Measurements from ENCODE around the gene AKT1S1.

Gene AKT1S1

GRCh38 chr19:49882643-49883042, 5.5 kb upstream of the AKT1S1 start:
- DNase-seq (ENCODE audit: low read depth): no peak

- DNase-seq (ENCODE audit: low read depth): no peak
Observed at GRCh38 chr19:49881672-49882394, 4.7 kb upstream of the AKT1S1 start.

- no peak for DNase-seq (ENCODE audit: low read depth)
Observed at GRCh38 chr19:49881186-49881585, 4.0 kb upstream of the AKT1S1 start.

- DNase-seq (ENCODE audit: low read depth): no peak
Observed at GRCh38 chr19:49880162-49880869, 3.2 kb upstream of the AKT1S1 start.

DNA sequence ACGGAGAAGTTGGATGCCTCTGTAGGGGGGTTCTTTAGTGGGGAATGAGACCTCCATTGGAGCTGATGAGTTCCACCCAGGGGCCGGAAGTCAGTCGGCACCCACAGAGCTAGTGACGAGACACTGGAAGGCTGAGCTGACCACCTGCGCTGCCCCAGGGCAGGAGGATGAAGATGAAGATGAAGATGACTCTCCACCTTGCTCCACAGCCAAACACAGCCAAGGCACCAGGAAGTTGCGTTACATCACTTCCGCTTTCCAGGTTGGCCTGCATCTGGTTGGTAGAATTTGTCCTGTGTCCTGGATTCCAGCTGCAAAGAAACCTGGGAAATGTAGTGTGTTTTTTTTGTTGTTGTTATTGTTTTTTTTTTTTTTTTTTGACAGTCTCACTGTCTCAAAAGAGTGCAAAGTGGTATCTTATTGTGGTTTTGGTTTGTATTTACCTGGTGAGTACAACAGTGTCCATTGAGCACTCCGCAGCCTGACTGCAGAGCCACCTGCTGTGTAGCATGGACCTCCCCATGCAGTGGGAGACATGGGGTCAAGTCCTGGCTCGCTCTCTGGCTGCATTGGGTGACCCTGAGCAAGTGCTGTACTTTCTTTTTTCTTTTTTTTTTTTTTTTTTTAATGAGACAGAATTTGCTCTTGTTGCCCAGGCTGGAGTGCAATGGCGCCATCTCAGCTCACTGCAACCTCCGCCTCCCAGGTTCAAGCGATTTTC, 2.2 kb upstream of the AKT1S1 start:
- no peak for DNase-seq (ENCODE audit: low read depth)

DNA sequence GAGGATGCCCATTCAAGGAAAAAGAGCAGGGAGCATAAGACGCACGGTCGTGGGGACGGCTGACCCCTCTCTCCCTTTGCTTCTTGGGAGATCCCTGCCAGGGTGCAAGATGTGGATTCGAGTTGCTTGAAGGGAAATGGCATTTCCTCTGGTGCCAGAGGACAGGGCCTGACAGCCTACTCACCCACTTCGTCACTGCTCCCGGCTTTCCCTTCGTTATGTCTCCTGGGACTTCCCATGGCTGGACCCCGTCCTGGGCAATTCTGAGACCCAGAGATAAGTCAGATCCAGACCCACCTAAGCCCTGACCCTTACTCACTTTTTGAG, 1.6 kb upstream of the AKT1S1 start:
- DNase-seq (ENCODE audit: low read depth): no peak

- peak; percentile 96 for DNase-seq (ENCODE audit: low read depth)
Observed at GRCh38 chr19:49877879-49878743, 956 bp upstream of the AKT1S1 start.

DNA sequence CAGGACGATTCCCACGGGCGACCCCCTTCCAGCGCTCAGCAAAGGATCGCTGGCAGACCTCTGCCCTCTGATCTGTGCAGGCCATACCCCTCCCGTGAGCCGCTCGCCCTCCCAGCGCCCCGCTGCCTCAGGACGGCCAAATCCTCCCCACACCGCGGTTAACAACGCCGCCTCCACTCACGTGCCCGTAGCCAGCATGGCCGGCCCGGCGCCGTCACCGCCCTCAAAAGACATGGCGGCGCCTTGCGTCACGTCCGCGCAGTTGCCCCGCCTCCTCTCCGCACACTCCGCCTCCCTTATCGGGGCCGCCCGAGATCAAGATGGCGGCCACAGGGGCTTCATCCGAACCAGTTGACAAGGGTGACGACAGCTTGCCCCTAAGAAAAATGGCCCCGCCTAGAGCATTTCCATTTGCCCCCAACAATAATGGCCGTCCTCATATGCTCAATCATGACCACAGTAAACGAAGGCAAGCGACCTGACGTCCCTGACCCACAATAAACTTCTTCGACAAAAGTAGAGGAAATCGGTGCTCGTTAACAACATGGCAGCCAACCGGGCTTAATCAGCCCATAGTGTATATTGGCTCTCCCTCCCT, 634 bp downstream of the AKT1S1 start:
- peak; percentile 99 for DNase-seq (ENCODE audit: low read depth)

DNA sequence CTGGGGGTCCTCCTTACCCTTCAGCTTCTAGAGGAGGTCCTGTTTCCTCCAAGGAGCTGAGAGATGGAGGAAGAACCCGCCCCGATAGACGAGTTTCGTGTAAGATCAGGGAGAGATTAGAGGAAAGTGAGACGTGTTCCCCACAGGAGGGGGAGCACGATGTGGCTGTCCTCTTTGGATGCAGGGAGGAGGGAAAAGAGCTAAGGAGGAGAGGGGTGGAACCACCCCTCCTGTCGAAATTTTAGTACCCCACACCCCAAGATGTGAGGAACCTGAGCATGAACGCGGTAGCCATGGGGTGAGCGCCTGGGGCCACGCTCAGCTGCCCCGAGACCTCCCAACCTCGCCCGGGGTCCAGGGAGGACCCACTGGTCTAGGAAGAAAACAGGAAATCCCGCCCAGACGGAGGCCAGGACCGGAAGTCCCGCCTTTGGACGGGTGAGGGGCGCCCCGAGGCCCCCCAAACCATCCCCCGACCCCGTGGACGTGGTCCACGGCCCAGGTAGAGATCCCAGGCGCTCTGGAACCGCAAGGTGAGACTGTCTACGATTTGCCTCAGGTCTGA, 1.2 kb downstream of the AKT1S1 start:
- no peak for DNase-seq (ENCODE audit: low read depth)

DNA sequence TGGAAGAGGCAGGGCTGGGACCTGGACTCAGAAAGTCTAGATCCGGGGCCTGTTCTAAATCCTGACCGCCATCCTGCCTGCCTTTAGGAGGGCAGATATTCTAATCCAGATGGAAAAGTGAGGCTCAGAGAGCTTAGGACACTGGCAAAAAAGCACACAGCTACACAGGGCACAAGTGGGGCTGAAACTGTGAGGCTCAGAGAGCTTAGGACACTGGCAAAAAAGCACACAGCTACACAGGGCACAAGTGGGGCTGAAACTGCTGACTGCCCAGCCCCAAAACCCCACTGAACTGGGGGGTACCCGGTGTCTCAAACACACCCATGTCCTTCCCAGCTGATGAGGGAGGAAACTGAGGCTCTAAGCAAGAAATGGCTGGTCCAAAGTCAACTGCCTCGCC, 2.0 kb downstream of the AKT1S1 start:
- DNase-seq (ENCODE audit: low read depth): no peak

- DNase-seq (ENCODE audit: low read depth): no peak
Observed at GRCh38 chr19:49874503-49875157, 2.5 kb downstream of the AKT1S1 start.

DNA sequence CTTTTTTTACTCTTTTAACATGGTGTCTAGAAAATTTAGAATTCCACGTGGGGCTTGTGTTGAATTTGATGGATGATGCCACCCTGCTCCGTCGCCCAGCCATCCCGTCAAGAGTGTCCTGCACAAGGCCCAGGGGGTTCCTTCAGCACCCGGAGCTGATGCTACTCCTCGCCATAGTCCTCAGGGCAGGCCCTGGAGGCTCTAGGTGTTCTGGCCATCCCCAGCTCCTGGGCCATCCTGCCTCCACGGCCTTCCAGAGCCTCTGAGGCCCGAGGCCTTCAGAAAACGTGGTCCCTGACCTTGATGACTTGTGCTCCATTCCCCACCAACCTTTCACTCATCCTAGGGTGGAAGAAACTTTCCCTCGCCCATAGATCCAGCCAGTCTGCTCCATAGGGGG, 3.3 kb downstream of the AKT1S1 start:
- DNase-seq (ENCODE audit: low read depth): no peak

DNA sequence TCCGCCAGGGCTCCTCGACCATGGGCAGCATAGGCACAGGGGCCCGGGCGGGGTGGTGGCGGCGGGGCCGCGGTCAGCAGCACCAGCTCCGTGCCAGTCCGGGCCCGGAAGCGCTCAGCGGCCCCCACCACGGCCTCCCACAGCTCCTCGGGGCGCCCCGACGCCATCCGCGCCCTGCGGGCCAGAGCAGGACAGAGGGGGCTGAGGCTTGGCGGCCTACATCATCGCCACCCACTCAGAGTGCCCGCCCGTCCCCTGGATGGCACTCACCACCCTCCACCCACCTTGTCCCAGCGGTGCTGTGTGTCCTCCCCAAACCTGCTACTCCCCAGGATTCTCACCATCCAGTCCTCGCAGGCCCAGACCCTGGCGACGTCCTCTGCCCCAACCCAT, 4.0 kb downstream of the AKT1S1 start:
- no peak for DNase-seq (ENCODE audit: low read depth)

GRCh38 chr19:49872245-49873128, 4.7 kb downstream of the AKT1S1 start:
- DNase-seq (ENCODE audit: low read depth): no peak

GRCh38 chr19:49871349-49871985, 5.7 kb downstream of the AKT1S1 start:
- no peak for DNase-seq (ENCODE audit: low read depth)

GRCh38 chr19:49870309-49870901, 6.8 kb downstream of the AKT1S1 start:
- no peak for DNase-seq (ENCODE audit: low read depth)

DNA sequence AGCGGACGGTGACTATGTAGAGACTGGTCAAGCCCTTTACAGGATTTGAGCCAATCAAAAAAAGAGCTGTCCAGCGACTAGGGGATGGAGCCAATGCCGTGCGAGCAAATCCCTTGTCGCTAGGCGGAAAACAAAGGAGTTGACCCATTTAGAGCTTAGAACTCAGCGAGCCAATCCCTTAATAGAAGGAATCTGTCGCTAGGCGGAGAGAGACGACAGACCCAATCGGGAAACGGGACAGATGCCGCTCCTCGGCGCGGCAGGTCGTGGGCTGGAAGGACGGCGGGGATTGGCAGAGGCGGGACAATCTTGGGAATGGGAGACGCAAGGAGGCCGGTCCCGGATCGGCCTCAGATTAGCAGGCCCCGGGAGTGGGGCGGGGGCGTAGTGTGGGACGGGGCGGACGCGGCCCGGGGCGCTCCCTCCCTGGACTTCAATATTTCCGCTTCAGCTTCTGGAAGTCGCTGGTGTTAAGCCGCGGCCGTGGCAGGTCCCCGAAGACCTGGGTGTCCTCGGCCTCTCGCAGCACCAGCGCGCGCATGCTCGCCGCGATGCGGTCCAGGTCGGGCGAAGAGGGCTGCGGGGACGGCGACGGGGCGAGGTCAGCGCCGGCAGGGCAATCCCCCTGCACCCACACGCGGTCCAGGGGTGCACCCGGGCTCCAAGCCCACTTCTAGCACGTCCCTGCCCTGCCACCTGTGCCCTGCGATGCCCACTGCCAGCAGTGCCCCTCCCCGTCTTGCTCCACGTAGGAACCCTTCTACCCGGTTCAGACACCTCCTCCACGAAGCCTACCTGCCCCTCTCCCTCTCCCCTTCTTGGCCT, 7.5 kb downstream of the AKT1S1 start:
- DNase-seq (ENCODE audit: low read depth): peak; percentile 100

DNA sequence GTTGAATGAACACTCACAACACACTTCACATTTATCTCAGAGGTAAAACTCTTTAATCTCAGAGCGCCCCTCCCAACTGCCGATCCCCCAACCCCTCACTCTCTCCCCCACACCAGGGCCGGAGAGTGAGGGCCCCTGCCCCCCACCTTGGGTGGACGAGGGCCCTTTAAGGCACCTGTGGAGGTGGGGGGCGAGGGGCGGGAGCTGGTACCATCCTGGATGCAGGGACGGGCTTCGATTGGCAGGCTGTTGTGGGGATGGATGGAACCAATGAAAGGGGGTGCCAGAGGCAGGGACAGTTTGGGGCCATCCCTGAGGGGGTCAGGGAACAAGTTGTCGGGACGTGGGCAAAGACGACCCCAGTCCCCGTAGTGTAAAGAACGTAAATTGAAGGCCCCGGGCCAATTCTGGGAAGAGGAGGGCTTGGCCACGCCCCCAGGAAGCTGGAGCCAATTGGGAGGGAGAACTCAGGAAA, 8.1 kb downstream of the AKT1S1 start:
- DNase-seq (ENCODE audit: low read depth): no peak
